Heart left ventricle (tissue), 13 donors: ENCODE results near the gene AGRN.

ENCODE experiments used
- POLR2A ChIP-seq, 2 donors: fragments of 450-650 bp; IDR thresholded peaks; one replicate each; pipeline ENCODE4 v1.6.1; 2017; ENCODE audit warnings: antibody characterized with exemption in 2 of 2, mild to moderate bottlenecking in 2 of 2, moderate library complexity in 2 of 2
- TF ChIP-seq, protein P1 (sequence below), 12 donors: fragments of 200-600 bp; sonication (generic) in 4 of 12; IDR thresholded peaks; one replicate each; pipeline versions ENCODE4 v1.5.0 to v1.8.0; 2018 to 2022; ENCODE audit warnings: antibody characterized with exemption in 12 of 12, mild to moderate bottlenecking in 5 of 12
- donor health status: ischemic (EF 13 %, LVEDD 7.1; RV severe dilation, severe dysfunction).
- donor health status: DM: no; HTN: yes; CAD: no.
- donor health status: DM: no; HTN: no; CAD: no.
- donor health status: ischemic (EF 25% LVEDD 6.9; RV normal size, moderate dysfunction).
- donor health status: ischemic (EF 25% LVEDD 5.7; RV mildly dilated, moderate dysfunction).
- donor health status: ischemic (EF 35%, LVEDD 5.7; RV mildly dilated, moderate dysfunction).
- donor health status: nonischemic (EF 11% LVEDD 7.7; RV severe dilation, severe dysfunction).
- donor health status: DM: yes; HTN: yes; CAD: no.
- donor health status: PGD.
- donor health status: ischemic (EF 29% LVEDD 5.4; RV normal size, mild dysfunction).
- donor health status: nonischemic (EF 23%, LVEDD 6.1; RV moderate dilation, normal function).

DNA sequence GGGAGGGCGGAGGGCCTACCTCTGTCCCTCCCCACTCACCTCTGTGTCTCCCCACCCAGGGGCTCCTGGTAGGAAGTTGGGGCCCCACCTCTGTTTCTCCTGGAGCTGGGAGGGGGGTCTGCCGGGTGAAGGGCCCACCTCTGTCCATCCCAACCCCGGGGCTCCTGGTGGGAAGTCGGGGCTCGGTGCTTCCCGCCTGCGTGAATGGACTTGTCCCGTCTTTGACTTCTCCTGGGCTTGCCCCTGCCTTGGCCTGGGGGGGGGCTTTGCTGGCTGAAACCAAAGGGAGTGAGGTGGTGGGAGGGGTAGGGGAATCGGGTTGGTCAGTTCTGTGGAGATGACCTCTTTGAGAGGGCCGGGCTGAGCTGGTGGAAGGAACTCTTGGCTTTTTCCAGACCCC lies 5.8 kb downstream of the AGRN start:
- TF ChIP-seq POLR2A (IDR thresholded peaks at IDR 0.05), result no peak
- TF ChIP-seq, protein P1, sequence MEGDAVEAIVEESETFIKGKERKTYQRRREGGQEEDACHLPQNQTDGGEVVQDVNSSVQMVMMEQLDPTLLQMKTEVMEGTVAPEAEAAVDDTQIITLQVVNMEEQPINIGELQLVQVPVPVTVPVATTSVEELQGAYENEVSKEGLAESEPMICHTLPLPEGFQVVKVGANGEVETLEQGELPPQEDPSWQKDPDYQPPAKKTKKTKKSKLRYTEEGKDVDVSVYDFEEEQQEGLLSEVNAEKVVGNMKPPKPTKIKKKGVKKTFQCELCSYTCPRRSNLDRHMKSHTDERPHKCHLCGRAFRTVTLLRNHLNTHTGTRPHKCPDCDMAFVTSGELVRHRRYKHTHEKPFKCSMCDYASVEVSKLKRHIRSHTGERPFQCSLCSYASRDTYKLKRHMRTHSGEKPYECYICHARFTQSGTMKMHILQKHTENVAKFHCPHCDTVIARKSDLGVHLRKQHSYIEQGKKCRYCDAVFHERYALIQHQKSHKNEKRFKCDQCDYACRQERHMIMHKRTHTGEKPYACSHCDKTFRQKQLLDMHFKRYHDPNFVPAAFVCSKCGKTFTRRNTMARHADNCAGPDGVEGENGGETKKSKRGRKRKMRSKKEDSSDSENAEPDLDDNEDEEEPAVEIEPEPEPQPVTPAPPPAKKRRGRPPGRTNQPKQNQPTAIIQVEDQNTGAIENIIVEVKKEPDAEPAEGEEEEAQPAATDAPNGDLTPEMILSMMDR (IDR thresholded peaks at IDR 0.05), result no peak
